ENCODE data around the gene CRIP1. TPM values are rescaled to one million over a fixed set of nuclear protein-coding genes. Genes with fewer than 3 reads are reported as not detected.

The CRIP1 gene
- total RNA-seq, 2 donors from 2014 or later: 97.1 to 220 TPM

GRCh38 chr14:105465209-105466031, 21.3 kb upstream of the CRIP1 start:
- DNase-seq: no peak
- no peaks in the 10 kb centered on the region for H3K9me3 ChIP-seq
- no peak overlapping the region for H3K4me3 ChIP-seq
- H3K9ac ChIP-seq (ENCODE audit: low read depth in 2 of 2, low read length in 2 of 2): no peak overlapping the region
- no peaks in the 10 kb centered on the region for H3K36me3 ChIP-seq
- H3K27me3 ChIP-seq: no peaks in the 10 kb centered on the region
- intact Hi-C loops (cut with DNase I): no loop called here
- no peaks in the 10 kb centered on the region for H3K4me1 ChIP-seq
- no peak for TF ChIP-seq CTCF (IDR thresholded peaks at IDR 0.05)
- H3K27ac ChIP-seq: no peak overlapping the region

GRCh38 chr14:105466531-105467248, 20.0 kb upstream of the CRIP1 start:
- no peaks in the 10 kb centered on the region for H3K9me3 ChIP-seq
- H3K27ac ChIP-seq: no peak overlapping the region
- no peak overlapping the region for H3K9ac ChIP-seq (ENCODE audit: low read depth in 2 of 2, low read length in 2 of 2)
- no peak for DNase-seq
- H3K4me3 ChIP-seq: no peak overlapping the region
- no peak for TF ChIP-seq CTCF (IDR thresholded peaks at IDR 0.05)
- no peaks in the 10 kb centered on the region for H3K27me3 ChIP-seq
- no peaks in the 10 kb centered on the region for H3K36me3 ChIP-seq
- intact Hi-C loops (cut with DNase I): no loop called here
- H3K4me1 ChIP-seq: no peaks in the 10 kb centered on the region

GRCh38 chr14:105467249-105467941, 19.3 kb upstream of the CRIP1 start:
- Histone ChIP-seq H3K27ac (no peak overlapping the region), H3K4me3 (no peak overlapping the region), H3K36me3 (no peaks in the 10 kb centered on the region), H3K27me3 (no peaks in the 10 kb centered on the region), H3K9ac (ENCODE audit: low read depth in 2 of 2, low read length in 2 of 2) (no peak overlapping the region), H3K4me1 (no peaks in the 10 kb centered on the region), H3K9me3 (no peaks in the 10 kb centered on the region)
- TF ChIP-seq CTCF (IDR thresholded peaks at IDR 0.05): no peak
- intact Hi-C loops (cut with DNase I): no loop called here
- no peak for DNase-seq

GRCh38 chr14:105467942-105468471, 18.7 kb upstream of the CRIP1 start:
- Histone ChIP-seq H3K27ac (no peak overlapping the region), H3K9ac (ENCODE audit: low read depth in 2 of 2, low read length in 2 of 2) (no peak overlapping the region), H3K36me3 (no peaks in the 10 kb centered on the region), H3K9me3 (no peaks in the 10 kb centered on the region), H3K4me1 (no peaks in the 10 kb centered on the region), H3K27me3 (no peaks in the 10 kb centered on the region), H3K4me3 (no peak overlapping the region)
- DNase-seq: no peak
- intact Hi-C loops (cut with DNase I): no loop called here
- no peak for TF ChIP-seq CTCF (IDR thresholded peaks at IDR 0.05)

GRCh38 chr14:105468621-105469241, 18.0 kb upstream of the CRIP1 start:
- Histone ChIP-seq H3K4me1 (peaks cover 5% of the 10 kb centered on the region), H3K27ac (no peak overlapping the region), H3K27me3 (peaks cover 4% of the 10 kb centered on the region), H3K9ac (ENCODE audit: low read depth in 2 of 2, low read length in 2 of 2) (no peak overlapping the region), H3K9me3 (no peaks in the 10 kb centered on the region), H3K4me3 (no peak overlapping the region), H3K36me3 (no peaks in the 10 kb centered on the region)
- no peak for TF ChIP-seq CTCF (IDR thresholded peaks at IDR 0.05)
- intact Hi-C loops (cut with DNase I): no loop called here
- no peak for DNase-seq
